HepG2 (cell line): ENCODE data around the gene ODAD2. TPM values are rescaled to one million over a fixed set of nuclear protein-coding genes. Genes with fewer than 3 reads are reported as not detected.

Experiments
- ATAC-seq: fragments of 200-7000 bp; cut with Tn5 transposase; 3 replicates; pipeline ENCODE4 v1.9.1; 2020; ENCODE audit warnings: mild to moderate bottlenecking, moderate library complexity
- BruUV-seq: library from RNA; stranded (reverse); fragments of 400-500 nt; replicated peaks from 2 replicates; lab custom pipeline; 2021; lab: Mats Ljungman, UMichigan
- CTCF ChIA-PET: fragments of 300-600 bp; formaldehyde crosslinking; extraction: SDS; loops from one replicate; lab custom pipeline; 2021; ENCODE audit warnings: low total read pairs, inconsistent platforms, low intra/inter-chr PET ratio; lab: Yijun Ruan, JAX
- POLR2A ChIA-PET: fragments of 350-600 bp; sonication (Branson Sonifier 250); formaldehyde crosslinking; loops from one replicate; lab custom pipeline; 2020; ENCODE audit warnings: antibody characterized with exemption, inconsistent platforms; lab: Yijun Ruan, JAX
- DNase-seq: peaks from one replicate; pipeline ENCODE4 v3.0.0-alpha.2; 2015; ENCODE audit warnings: low spot score
- FAIRE-seq: peaks from 3 replicates; lab custom pipeline; 2011; peaks lifted over from hg19 to GRCh38; lab: Jason Lieb, UNC
- H2AFZ ChIP-seq: one replicate; pipeline ENCODE4 v1.6.1; 2011; ENCODE audit warnings: low read length, inconsistent platforms
- H3K27ac ChIP-seq: fragments of 300-600 bp; 3 replicates; pipeline ENCODE4 v1.8.0; 2011; ENCODE audit warnings: mixed run types, mild to moderate bottlenecking, mixed read lengths, low read length, inconsistent platforms; ENCODE audit not compliant: insufficient read depth; ENCODE audit errors: extremely low read length
- H3K27me3 ChIP-seq, 2 experiments: fragments of 200-600 bp in 1 of 2; 2 replicates in 1 of 2; 3 replicates in 1 of 2; pipeline versions ENCODE4 v1.6.0 to v1.8.0; 2011; ENCODE audit warnings: low read length in 2 of 2, mild to moderate bottlenecking in 2 of 2, moderate library complexity in 2 of 2, inconsistent platforms in 1 of 2; ENCODE audit not compliant: insufficient read depth in 2 of 2, control insufficient read depth in 1 of 2
- H3K36me3 ChIP-seq, 2 experiments: fragments of 200-600 bp in 1 of 2; replicated peaks in 1 of 2; 2 replicates in 1 of 2; 3 replicates in 1 of 2; pipeline versions ENCODE4 v1.5.1 to v1.8.0; 2011; ENCODE audit warnings: low read length in 2 of 2, inconsistent platforms in 1 of 2; ENCODE audit not compliant: insufficient read depth in 2 of 2, control insufficient read depth in 1 of 2
- H3K4me1 ChIP-seq: 2 replicates; pipeline ENCODE4 v1.5.1; 2012; ENCODE audit warnings: low read length, inconsistent platforms; ENCODE audit not compliant: insufficient read depth
- H3K4me2 ChIP-seq: 2 replicates; pipeline ENCODE4 v1.6.0; 2011; ENCODE audit warnings: low read depth, low read length, inconsistent platforms
- H3K4me3 ChIP-seq, 3 experiments: fragments of 200-600 bp in 1 of 3; sonication (generic), shearing (Covaris generic) in 1 of 3; replicated peaks in 1 of 3; 2 replicates each; pipeline ENCODE4 v1.5.1; 2011 to 2016; ENCODE audit warnings: low read length in 3 of 3, inconsistent platforms in 2 of 3, low read depth in 2 of 3, mild to moderate bottlenecking in 2 of 3, control low read depth in 1 of 3, mixed read lengths in 1 of 3; ENCODE audit not compliant: insufficient read depth in 1 of 3
- H3K79me2 ChIP-seq: one replicate; pipeline ENCODE4 v1.6.1; 2011; ENCODE audit warnings: low read length, inconsistent platforms; ENCODE audit not compliant: insufficient read depth
- H3K9ac ChIP-seq: 2 replicates; pipeline ENCODE4 v1.6.0; 2011; ENCODE audit warnings: mild to moderate bottlenecking, low read depth, low read length, inconsistent platforms; ENCODE audit not compliant: insufficient read depth
- H3K9me3 ChIP-seq: 2 replicates; pipeline ENCODE4 v1.5.1; 2012; ENCODE audit warnings: mild to moderate bottlenecking, low read length
- H4K20me1 ChIP-seq: 2 replicates; pipeline ENCODE4 v1.6.0; 2011; ENCODE audit warnings: inconsistent platforms, mild to moderate bottlenecking, low read length, moderate library complexity; ENCODE audit not compliant: insufficient read depth
- CREM ChIP-seq, 2 experiments: sonication (generic) in 1 of 2; formaldehyde crosslinking in 1 of 2; IDR thresholded peaks; 2 replicates each; pipeline versions ENCODE4 v1.4.0 to v1.6.1; 2016 to 2020; ENCODE audit warnings: antibody characterized with exemption in 1 of 2, mild to moderate bottlenecking in 1 of 2, missing genetic modification reagents in 1 of 2
- FIP1L1 ChIP-seq: fragments of 200-400 bp; formaldehyde crosslinking; IDR thresholded peaks from 2 replicates; pipeline ENCODE4 v1.6.1; 2018; ENCODE audit warnings: low read depth, mild to moderate bottlenecking, low read length, moderate library complexity, borderline replicate concordance; ENCODE audit not compliant: insufficient read depth
- PBX2 ChIP-seq: IDR thresholded peaks from 2 replicates; pipeline ENCODE4 v1.6.1; 2016; ENCODE audit warnings: control low read depth
- PREB ChIP-seq: sonication (generic); formaldehyde crosslinking; IDR thresholded peaks from 2 replicates; pipeline ENCODE4 v1.4.0; 2020; ENCODE audit warnings: missing genetic modification reagents
- RBM39 ChIP-seq: fragments of 200-400 bp; formaldehyde crosslinking; IDR thresholded peaks from one replicate; pipeline ENCODE4 v1.6.1; 2018; ENCODE audit warnings: antibody characterized with exemption, mild to moderate bottlenecking, low read depth, low read length; ENCODE audit not compliant: poor library complexity, severe bottlenecking
- RXRA ChIP-seq: sonication (generic); formaldehyde crosslinking; IDR thresholded peaks from 2 replicates; pipeline ENCODE4 v1.5.1; 2020; ENCODE audit warnings: missing genetic modification reagents
- SAFB2 ChIP-seq: sonication (generic); formaldehyde crosslinking; IDR thresholded peaks from 2 replicates; pipeline ENCODE4 v1.5.1; 2020; ENCODE audit warnings: missing genetic modification reagents, low read depth, mild to moderate bottlenecking, borderline replicate concordance
- TEAD2 ChIP-seq: sonication (generic); formaldehyde crosslinking; IDR thresholded peaks from 2 replicates; pipeline ENCODE4 v1.9.0; 2021; ENCODE audit warnings: missing genetic modification reagents
- TFDP1 ChIP-seq: IDR thresholded peaks from 2 replicates; pipeline ENCODE4 v1.6.1; 2016; ENCODE audit warnings: missing compliant biosample characterization, missing genetic modification reagents, borderline replicate concordance
- ZBTB4 ChIP-seq: sonication (generic); formaldehyde crosslinking; IDR thresholded peaks from 2 replicates; pipeline ENCODE4 v1.4.0; 2020; ENCODE audit warnings: missing genetic modification reagents, mild to moderate bottlenecking, borderline replicate concordance
- ZNF552 ChIP-seq: sonication (generic); formaldehyde crosslinking; IDR thresholded peaks from 2 replicates; pipeline ENCODE4 v1.9.0; 2022; ENCODE audit warnings: missing genetic modification reagents, mild to moderate bottlenecking, borderline replicate concordance
- ZNF558 ChIP-seq: sonication (generic); formaldehyde crosslinking; IDR thresholded peaks from 2 replicates; pipeline ENCODE4 v1.9.0; 2022; ENCODE audit warnings: mild to moderate bottlenecking, missing genetic modification reagents, borderline replicate concordance
- ZNF687 ChIP-seq: sonication (generic); formaldehyde crosslinking; IDR thresholded peaks from 2 replicates; pipeline ENCODE4 v1.5.1; 2020; ENCODE audit warnings: mild to moderate bottlenecking, missing genetic modification reagents, moderate library complexity
- WGBS: methylation state at CpG from one replicate; pipeline ENCODE4 v1.1.6; 2017; ENCODE audit warnings: low lambda C conversion rate; 5-methylcytosine and 5-hydroxymethylcytosine counted together
- in situ Hi-C: cut with HindIII; loops from 2 replicates; pipeline ENCODE4 v1.10.0; 2017; ENCODE audit warnings: low pct_unique_long_range_greater_than_20kb; ENCODE audit not compliant: extremely low pct_ligation_motif_present
- intact Hi-C: fragments of 100-400 bp; cut with micrococcal nuclease; formaldehyde crosslinking; loops from one replicate; pipeline ENCODE4 v1.10.0; 2022; ENCODE audit not compliant: unreplicated experiment
- polyA plus RNA-seq, 8 experiments: library from polyadenylated mRNA; depleted of rRNA in 3 of 8; stranded (reverse) in 7 of 8; unstranded in 1 of 8; fragments of >200 nt; fragmentation: Illumina TruSeq in 4 of 8; extraction: Trizol in 4 of 8; gene quantifications; 2 replicates each; pipeline versions ENCODE4 v1.2.1 to v1.2.3, GENCODE V29; 2011 to 2016; ENCODE audit warnings: low read depth in 4 of 8, missing spikeins in 1 of 8, mixed read lengths in 1 of 8; ENCODE audit not compliant: insufficient read depth in 1 of 8
- total RNA-seq, 5 experiments: library from RNA; depleted of rRNA; stranded (reverse); fragments of >200 nt; fragmentation: Illumina TruSeq; extraction: Trizol; gene quantifications; 2 replicates each; pipeline ENCODE4 v1.2.3, GENCODE V29; 2016; ENCODE audit warnings: low read depth in 1 of 5

ODAD2 gene
- total and polyA plus RNA-seq, 2 of the 13 experiments (the other 11 are each of a cell fraction or from before 2014, with no cell fraction given): not detected

GRCh38 chr10:28036587-28036986 lies 37.7 kb upstream of the ODAD2 start:
- no peak overlapping the region for H3K4me3 ChIP-seq
- no peaks in the 10 kb centered on the region for H3K27me3 ChIP-seq
- intact Hi-C loops (no loop called here), in situ Hi-C loops (no loop called here)
- no peak overlapping the region for H2AFZ ChIP-seq
- ChIA-PET CTCF (no interaction called here), POLR2A (no interaction called here)
- no peak overlapping the region for H3K4me2 ChIP-seq
- no peak overlapping the region for H3K9ac ChIP-seq
- BruUV-seq: no TSS peak
- 23% methylated on average over 3 of the region's 3 CpGs for WGBS
- no peak for FAIRE-seq
- no peak overlapping the region for H3K27ac ChIP-seq
- H3K9me3 ChIP-seq: no peaks in the 10 kb centered on the region
- H3K79me2 ChIP-seq: no peaks in the 10 kb centered on the region
- no peaks in the 10 kb centered on the region for H3K4me1 ChIP-seq
- no peaks in the 10 kb centered on the region for H3K36me3 ChIP-seq
- ATAC-seq: no peak
- H4K20me1 ChIP-seq: no peaks in the 10 kb centered on the region
- no peak for DNase-seq
- TF ChIP-seq TFDP1 (no peak), ZNF558 (CRISPR knock-in tag) (no peak), RXRA (no peak), PBX2 (no peak), ZBTB4 (CRISPR knock-in tag) (no peak), TEAD2 (CRISPR knock-in tag) (no peak), CREM (IDR thresholded peaks at IDR 0.05) (no peak), CREM (CRISPR knock-in tag; IDR thresholded peaks at IDR 0.05) (no peak), RBM39 (no peak), ZNF552 (CRISPR knock-in tag) (no peak), SAFB2 (CRISPR knock-in tag) (no peak), FIP1L1 (no peak), ZNF687 (CRISPR knock-in tag) (no peak), PREB (CRISPR knock-in tag) (no peak)
